Transverse colon (tissue), 4 donors: ENCODE results near the gene UNC5B. TPM values are rescaled to one million over a fixed set of nuclear protein-coding genes. Genes with fewer than 3 reads are reported as not detected.

ENCODE experiments used
- DNase-seq: peaks from one replicate; pipeline ENCODE4 v3.0.0-alpha.2; 2019
- H3K27ac ChIP-seq, 4 donors: fragments of 200-600 bp; sonication (generic); 2 replicates each; pipeline ENCODE4 v1.5.1; 2016 to 2018; ENCODE audit warnings: inconsistent platforms in 4 of 4
- H3K27me3 ChIP-seq: fragments of 200-600 bp; sonication (generic); 2 replicates; pipeline ENCODE4 v1.5.1; 2017; ENCODE audit warnings: inconsistent platforms
- H3K36me3 ChIP-seq, 4 donors: fragments of 200-600 bp; sonication (generic); 2 replicates each; pipeline ENCODE4 v1.5.1; 2017 to 2019; ENCODE audit warnings: inconsistent platforms in 4 of 4
- H3K4me1 ChIP-seq, 4 donors: fragments of 200-600 bp; sonication (generic); 2 replicates each; pipeline ENCODE4 v1.5.1; 2017 to 2020; ENCODE audit warnings: inconsistent platforms in 4 of 4
- H3K4me3 ChIP-seq, 4 donors: fragments of 200-600 bp; sonication (generic); 1 replicate in 1 of 4; 2 replicates in 3 of 4; pipeline versions ENCODE4 v1.5.1 to v1.6.1; 2017 to 2019; ENCODE audit warnings: inconsistent platforms in 4 of 4
- H3K9me3 ChIP-seq, 2 donors: fragments of 200-600 bp; sonication (generic); 2 replicates each; pipeline ENCODE4 v1.5.1; 2017 to 2019; ENCODE audit warnings: inconsistent platforms in 2 of 2
- CTCF ChIP-seq, 5 experiments: fragments of 200-600 bp in 3 of 5; fragments of 450-650 bp in 2 of 5; sonication (generic) in 3 of 5; IDR thresholded peaks; 1 replicate in 2 of 5; 2 replicates in 3 of 5; pipeline ENCODE4 v1.5.1; 2016 to 2017; ENCODE audit warnings: antibody characterized with exemption in 5 of 5, inconsistent platforms in 3 of 5, mild to moderate bottlenecking in 2 of 5, moderate library complexity in 1 of 5
- EP300 ChIP-seq: sonication (generic); formaldehyde crosslinking; IDR thresholded peaks from one replicate; pipeline ENCODE4 v1.6.1; 2017; ENCODE audit warnings: antibody characterized with exemption, low read depth
- POLR2A ChIP-seq: fragments of 450-650 bp; IDR thresholded peaks from one replicate; pipeline ENCODE4 v1.6.1; 2016; ENCODE audit warnings: antibody characterized with exemption, mild to moderate bottlenecking, moderate library complexity
- POLR2AphosphoS5 ChIP-seq, 3 donors: sonication (generic); formaldehyde crosslinking; IDR thresholded peaks; one replicate each; pipeline ENCODE4 v1.6.1; 2016; ENCODE audit warnings: antibody characterized with exemption in 3 of 3
- WGBS, 2 donors: methylation state at CpG; one replicate each; pipeline ENCODE4 v1.1.5; 2018; ENCODE audit warnings: low coverage in 1 of 2; 5-methylcytosine and 5-hydroxymethylcytosine counted together
- in situ Hi-C, 4 donors: fragments of 200-750 bp; cut with MboI; loops; one replicate each; pipeline versions ENCODE4 v1.15.0 to v1.15.1; 2017; ENCODE audit warnings: low sequenced_read_pairs in 3 of 4, low pct_ligation_motif_present in 1 of 4, low pct_unique_long_range_greater_than_20kb in 1 of 4
- intact Hi-C: fragments of 100-400 bp; cut with DNase I; formaldehyde crosslinking; loops from one replicate; pipeline ENCODE4 v1.15.1; 2023; ENCODE audit warnings: low total_unique reads
- total RNA-seq, 4 donors: library from RNA; depleted of rRNA; stranded (reverse); fragments of >200 nt; gene quantifications; one replicate each; pipeline ENCODE4 v1.1.0, GENCODE V29; 2016

UNC5B gene
- total RNA-seq, 4 donors from 2014 or later = 12.3 to 74.1 (median 41.2) TPM

- intact Hi-C loops = no loop called here
- 84 to 100% methylated on average over 1 to 5 of the region's 5 CpGs for WGBS, 2 donors
- Histone ChIP-seq H3K27ac (no peak overlapping the region), H3K36me3 (no peaks in the 10 kb centered on the region), H3K4me1 (peaks cover 0 to 6% (median 4%) of the 10 kb centered on the region in 4 donors), H3K9me3 (no peaks in the 10 kb centered on the region), H3K27me3 (no peaks in the 10 kb centered on the region), H3K4me3 (no peak overlapping the region)
- in situ Hi-C loops = loop anchor here in 1 of 4 donors (10.0 kb wide), 1 partner anchor 349 kb away; no protein-coding TSS in a partner anchor
- no peak for DNase-seq
- no peak for TF ChIP-seq POLR2AphosphoS5 (IDR thresholded peaks at IDR 0.05)
- TF ChIP-seq CTCF (IDR thresholded peaks at IDR 0.05) = no peak
Observed at GRCh38 chr10:71273506-71273905, 61.1 kb downstream of the UNC5B start.

- intact Hi-C loops = no loop called here
- no peaks in the 10 kb centered on the region for H3K27me3 ChIP-seq
- TF ChIP-seq CTCF (IDR thresholded peaks at IDR 0.05) (no peak), EP300 (no peak), POLR2A (no peak), POLR2AphosphoS5 (IDR thresholded peaks at IDR 0.05) (no peak)
- H3K27ac ChIP-seq = no peak overlapping the region
- H3K9me3 ChIP-seq = no peaks in the 10 kb centered on the region
- no peaks in the 10 kb centered on the region for H3K4me1 ChIP-seq
- H3K4me3 ChIP-seq = no peak overlapping the region
- 67 to 78% methylated on average over 10 of the region's 11 CpGs for WGBS, 2 donors
- DNase-seq = no peak
- H3K36me3 ChIP-seq = no peaks in the 10 kb centered on the region
- in situ Hi-C loops = loop anchor here in 1 of 4 donors (10.0 kb wide), 1 partner anchor 350 kb away; no protein-coding TSS in a partner anchor
Observed at GRCh38 chr10:71274901-71275796, 62.8 kb downstream of the UNC5B start.

DNA sequence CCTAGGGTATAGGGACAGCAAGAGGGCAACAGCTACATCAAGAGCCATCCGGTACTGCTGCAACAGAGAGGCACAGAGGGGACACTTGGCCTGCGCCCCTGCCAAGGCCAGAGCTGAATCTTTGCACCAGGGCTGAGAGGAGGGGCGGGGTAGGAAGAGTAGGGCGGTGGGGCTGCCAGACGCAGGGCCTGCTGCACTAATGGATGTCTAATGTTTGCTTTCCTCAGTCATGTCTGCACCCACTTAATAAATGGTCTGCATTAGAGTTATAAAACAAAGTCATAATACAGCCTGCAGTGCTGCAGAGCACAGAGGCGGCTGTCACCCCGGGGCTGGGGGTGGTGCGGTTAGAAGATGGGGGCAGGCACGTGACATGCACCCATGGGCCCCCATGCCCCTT, 64.5 kb downstream of the UNC5B start:
- TF ChIP-seq CTCF (IDR thresholded peaks at IDR 0.05) = no peak
- no peak for TF ChIP-seq POLR2AphosphoS5 (IDR thresholded peaks at IDR 0.05)
- TF ChIP-seq POLR2A = no peak
- no peak for TF ChIP-seq EP300
- 86% methylated on average over 9 of the region's 9 CpGs; no CpG with 5 or more reads in 1 of the 2 donors for WGBS, 2 donors
- Histone ChIP-seq H3K4me1 (no peaks in the 10 kb centered on the region), H3K4me3 (no peak overlapping the region), H3K27ac (no peak overlapping the region), H3K27me3 (no peaks in the 10 kb centered on the region), H3K9me3 (no peaks in the 10 kb centered on the region), H3K36me3 (no peaks in the 10 kb centered on the region)
- intact Hi-C loops = no loop called here
- in situ Hi-C loops = loop anchor here in 1 of 4 donors (10.0 kb wide), 1 partner anchor 352 kb away; no protein-coding TSS in a partner anchor
- no peak for DNase-seq

- Histone ChIP-seq H3K27ac (no peak overlapping the region), H3K9me3 (no peaks in the 10 kb centered on the region), H3K36me3 (no peaks in the 10 kb centered on the region), H3K4me3 (no peak overlapping the region), H3K27me3 (no peaks in the 10 kb centered on the region), H3K4me1 (no peaks in the 10 kb centered on the region)
- WGBS, 2 donors = 80 to 90% methylated on average over 2 to 11 of the region's 11 CpGs
- TF ChIP-seq EP300 (no peak), POLR2AphosphoS5 (IDR thresholded peaks at IDR 0.05) (no peak), POLR2A (no peak), CTCF (IDR thresholded peaks at IDR 0.05) (no peak)
- DNase-seq = no peak
- in situ Hi-C loops = loop anchor here in 1 of 4 donors (10.0 kb wide), 1 partner anchor 353 kb away; no protein-coding TSS in a partner anchor
- intact Hi-C loops = no loop called here
Observed at GRCh38 chr10:71277914-71278665, 65.7 kb downstream of the UNC5B start.
